BLaER1 treated with 17β-estradiol and CSF1 and Interleukin-3, amounts not matched to agents 10 nM and 100 nM (cell line): ENCODE results near the gene TNFAIP2.

Source experiments
- H3K27ac ChIP-seq, 11 experiments: shearing (Covaris generic); formaldehyde crosslinking; 2 replicates each; pipeline ENCODE4 v1.8.1; 2022
- H3K27me3 ChIP-seq, 11 experiments: shearing (Covaris generic); formaldehyde crosslinking; 2 replicates each; pipeline ENCODE4 v1.8.1; 2022
- H3K36me3 ChIP-seq, 11 experiments: shearing (Covaris generic); formaldehyde crosslinking; 2 replicates each; pipeline ENCODE4 v1.8.1; 2022
- H3K4me1 ChIP-seq, 10 experiments: shearing (Covaris generic); formaldehyde crosslinking; 2 replicates each; pipeline ENCODE4 v1.8.1; 2022
- H3K4me2 ChIP-seq, 11 experiments: shearing (Covaris generic); formaldehyde crosslinking; 2 replicates each; pipeline ENCODE4 v1.8.1; 2022
- H3K4me3 ChIP-seq, 10 experiments: shearing (Covaris generic); formaldehyde crosslinking; 2 replicates each; pipeline ENCODE4 v1.8.1; 2022
- H3K9ac ChIP-seq, 11 experiments: shearing (Covaris generic); formaldehyde crosslinking; 2 replicates each; pipeline ENCODE4 v1.8.1; 2022
- H3K9me3 ChIP-seq, 11 experiments: shearing (Covaris generic); formaldehyde crosslinking; replicated peaks in 1 of 11; 2 replicates each; pipeline ENCODE4 v1.8.1; 2022
- H4K20me1 ChIP-seq, 11 experiments: shearing (Covaris generic); formaldehyde crosslinking; 2 replicates each; pipeline ENCODE4 v1.8.1; 2022
- Cebpa-rat ChIP-seq, 11 experiments: shearing (Covaris generic); IDR thresholded peaks; 2 replicates each; pipeline ENCODE4 v1.8.1; 2022

The TNFAIP2 gene

GRCh38 chr14:103127356-103127755 lies 4.1 kb downstream of the TNFAIP2 start:
- no peak for TF ChIP-seq Cebpa-rat (IDR thresholded peaks at IDR 0.05)
- no peaks in the 10 kb centered on the region for H3K27me3 ChIP-seq
- peaks cover 30 to 59% (median 52%) of the 10 kb centered on the region in 10 experiments for H3K4me1 ChIP-seq
- H3K4me3 ChIP-seq: no peak overlapping the region
- H3K27ac ChIP-seq: no peak overlapping the region
- peak overlapping the region in 4 of 11 experiments; percentile 35 to 67 (median 58); a peak in 6 of 22 replicates for H3K9ac ChIP-seq
- H3K36me3 ChIP-seq: peaks cover 43 to 77% (median 68%) of the 10 kb centered on the region in 11 experiments
- no peaks in the 10 kb centered on the region for H3K9me3 ChIP-seq
- H4K20me1 ChIP-seq: peaks cover 40 to 87% (median 81%) of the 10 kb centered on the region in 11 experiments
- peak overlapping the region in 5 of 11 experiments; percentile 51 to 96 (median 64); a peak in 10 of 22 replicates for H3K4me2 ChIP-seq

DNA sequence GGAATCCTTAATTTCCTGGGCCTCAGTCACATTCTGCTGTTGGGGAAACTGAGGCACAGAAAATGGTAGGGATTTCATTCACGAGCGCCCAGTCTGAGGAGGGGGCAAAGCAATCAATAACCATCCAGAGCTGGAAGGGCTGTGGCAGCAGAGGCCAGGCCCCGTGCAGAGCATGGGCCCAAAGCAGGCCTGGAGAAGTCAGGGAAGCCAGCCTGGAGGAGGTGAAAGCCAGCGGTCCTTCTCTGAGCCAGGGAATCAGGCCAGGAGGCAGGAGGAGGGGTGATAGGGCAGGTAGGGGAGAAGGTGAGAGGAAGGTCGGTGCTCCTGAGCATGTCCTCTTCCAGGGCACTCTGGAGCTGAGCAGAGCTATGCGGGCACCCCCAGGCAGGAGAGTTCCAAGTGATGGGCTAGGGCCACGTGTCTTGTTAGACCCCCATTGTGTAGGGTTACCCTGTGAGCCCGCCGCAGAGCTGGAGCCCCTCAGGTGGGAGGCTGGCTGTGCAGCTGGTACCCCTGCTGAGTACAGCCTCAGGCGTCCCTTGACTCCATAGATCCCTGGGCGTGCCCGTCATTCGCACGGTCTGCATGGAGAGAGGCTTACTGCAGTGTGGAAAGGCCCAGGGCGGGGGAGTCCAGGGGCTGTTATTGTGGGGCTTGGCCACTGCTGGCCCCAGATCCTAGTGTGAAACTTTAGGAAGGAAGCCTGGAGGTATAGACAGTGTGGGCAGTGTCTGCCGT lies 4.8 kb downstream of the TNFAIP2 start:
- Histone ChIP-seq H3K4me3 (0 out of 20 replicates have a peak overlapping the region, but pooled peaks of 1 of the 10 experiments have one; percentile 8), H3K9ac (peak overlapping the region in 9 of 11 experiments; percentile 5 to 67 (median 42); a peak in 11 of 22 replicates), H3K4me1 (peaks cover 23 to 52% (median 45%) of the 10 kb centered on the region in 10 experiments), H3K27me3 (no peaks in the 10 kb centered on the region), H4K20me1 (peaks cover 40 to 94% (median 84%) of the 10 kb centered on the region in 11 experiments), H3K27ac (peak overlapping the region in 3 of 11 experiments; percentile 13 to 42 (median 14); a peak in 7 of 22 replicates), H3K4me2 (peak overlapping the region in 8 of 11 experiments; percentile 4 to 96 (median 52); a peak in 12 of 22 replicates), H3K9me3 (no peaks in the 10 kb centered on the region), H3K36me3 (peaks cover 49 to 83% (median 75%) of the 10 kb centered on the region in 11 experiments)
- no peak for TF ChIP-seq Cebpa-rat (IDR thresholded peaks at IDR 0.05)

- no peak overlapping the region for H3K4me3 ChIP-seq
- peaks cover 22 to 51% (median 45%) of the 10 kb centered on the region in 10 experiments for H3K4me1 ChIP-seq
- H3K9me3 ChIP-seq: no peaks in the 10 kb centered on the region
- H3K27ac ChIP-seq: peak overlapping the region in 5 of 11 experiments; percentile 8 to 42 (median 14); a peak in 7 of 22 replicates
- H3K4me2 ChIP-seq: peak overlapping the region in 8 of 11 experiments; percentile 4 to 96 (median 52); a peak in 12 of 22 replicates
- H3K27me3 ChIP-seq: no peaks in the 10 kb centered on the region
- H3K36me3 ChIP-seq: peaks cover 57 to 91% (median 82%) of the 10 kb centered on the region in 11 experiments
- H3K9ac ChIP-seq: peak overlapping the region in 9 of 11 experiments; percentile 5 to 67 (median 42); a peak in 9 of 22 replicates
- TF ChIP-seq Cebpa-rat (IDR thresholded peaks at IDR 0.05): no peak
- peaks cover 40 to 100% (median 91%) of the 10 kb centered on the region in 11 experiments for H4K20me1 ChIP-seq
Observed at GRCh38 chr14:103128631-103129300, 5.5 kb downstream of the TNFAIP2 start.

DNA sequence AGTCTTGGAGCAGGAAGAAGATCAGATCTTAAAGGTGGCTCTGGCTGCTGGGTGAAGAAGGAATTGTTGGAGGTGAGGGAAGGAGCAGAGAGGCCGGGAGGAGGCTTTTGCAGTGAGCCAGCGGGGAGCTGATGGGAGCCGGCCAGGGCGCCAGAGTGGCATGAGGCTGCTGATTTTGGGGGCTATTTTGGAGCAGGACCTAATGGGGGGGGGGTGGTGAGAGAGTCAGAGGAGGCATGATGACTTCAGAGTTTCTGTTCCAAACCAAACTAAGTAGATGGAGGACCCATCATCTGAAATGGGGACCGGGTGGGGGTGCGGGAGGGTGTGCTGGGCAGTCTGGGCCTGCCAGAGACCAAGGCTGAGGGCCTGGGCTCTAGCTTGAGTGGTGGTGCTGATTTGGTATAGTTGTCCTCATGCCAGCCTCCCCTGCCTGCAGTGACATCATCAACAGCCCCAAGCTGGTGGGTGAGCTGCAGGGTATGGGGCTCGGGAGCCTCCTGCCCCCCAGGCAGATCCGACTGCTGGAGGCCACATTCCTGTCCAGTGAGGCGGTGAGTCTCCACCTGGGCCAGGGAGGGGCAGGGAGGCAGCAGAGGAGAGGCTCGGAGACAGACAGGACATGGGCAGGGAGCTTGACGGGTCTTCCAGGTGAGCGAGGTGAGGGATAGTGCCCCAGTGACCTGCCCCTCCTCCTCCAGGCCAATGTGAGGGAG lies 6.2 kb downstream of the TNFAIP2 start:
- Histone ChIP-seq H4K20me1 (peaks cover 40 to 97% (median 88%) of the 10 kb centered on the region in 11 experiments), H3K27ac (0 out of 22 replicates have a peak overlapping the region, but pooled peaks of 2 of the 11 experiments have one; percentile 8 to 42), H3K4me3 (no peak overlapping the region), H3K27me3 (no peaks in the 10 kb centered on the region), H3K36me3 (peaks cover 61 to 96% (median 87%) of the 10 kb centered on the region in 11 experiments), H3K4me1 (peaks cover 15 to 48% (median 40%) of the 10 kb centered on the region in 10 experiments), H3K9me3 (no peaks in the 10 kb centered on the region), H3K4me2 (peak overlapping the region in 5 of 11 experiments; percentile 51 to 96 (median 64); a peak in 5 of 22 replicates), H3K9ac (peak overlapping the region in 4 of 11 experiments; percentile 18 to 67 (median 58); a peak in 3 of 22 replicates)
- no peak for TF ChIP-seq Cebpa-rat (IDR thresholded peaks at IDR 0.05)

- H3K4me2 ChIP-seq: no peak overlapping the region
- H3K4me3 ChIP-seq: no peak overlapping the region
- no peaks in the 10 kb centered on the region for H3K27me3 ChIP-seq
- H3K27ac ChIP-seq: no peak overlapping the region
- peaks cover 8 to 44% (median 33%) of the 10 kb centered on the region in 10 experiments for H3K4me1 ChIP-seq
- H3K9me3 ChIP-seq: no peaks in the 10 kb centered on the region
- no peak overlapping the region for H3K9ac ChIP-seq
- TF ChIP-seq Cebpa-rat (IDR thresholded peaks at IDR 0.05): no peak
- peaks cover 66 to 99% (median 95%) of the 10 kb centered on the region in 11 experiments for H3K36me3 ChIP-seq
- peaks cover 33 to 97% (median 86%) of the 10 kb centered on the region in 11 experiments for H4K20me1 ChIP-seq
Observed at GRCh38 chr14:103130017-103130764, 6.9 kb downstream of the TNFAIP2 start.

DNA sequence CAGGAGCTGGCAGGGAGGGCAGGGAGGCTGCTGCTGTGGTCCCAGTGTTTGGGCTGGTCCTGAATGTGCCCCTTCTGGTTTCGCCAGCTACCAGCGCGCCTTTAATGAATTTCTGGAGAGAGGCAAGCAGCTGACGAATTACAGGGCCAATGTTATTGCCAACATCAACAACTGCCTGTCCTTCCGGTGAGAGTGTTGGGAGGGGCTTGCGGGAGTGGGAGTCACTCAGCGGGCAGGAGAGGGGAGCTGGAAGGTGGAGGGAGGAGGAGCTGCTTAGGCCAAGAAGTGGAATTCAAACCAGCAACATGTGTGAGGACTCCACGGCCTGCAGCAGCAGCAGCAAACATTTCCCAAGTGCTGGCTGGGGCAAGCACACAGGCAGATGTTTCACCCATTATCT lies 7.7 kb downstream of the TNFAIP2 start:
- no peak overlapping the region for H3K4me2 ChIP-seq
- no peaks in the 10 kb centered on the region for H3K9me3 ChIP-seq
- H3K36me3 ChIP-seq: peaks cover 74 to 99% (median 96%) of the 10 kb centered on the region in 11 experiments
- H3K27me3 ChIP-seq: no peaks in the 10 kb centered on the region
- H3K27ac ChIP-seq: no peak overlapping the region; a peak in 1 of 22 replicates
- TF ChIP-seq Cebpa-rat (IDR thresholded peaks at IDR 0.05): no peak
- peaks cover under 1 to 44% (median 25%) of the 10 kb centered on the region in 10 experiments; a peak in 17 of 20 replicates for H3K4me1 ChIP-seq
- H3K4me3 ChIP-seq: no peak overlapping the region
- H3K9ac ChIP-seq: no peak overlapping the region
- H4K20me1 ChIP-seq: peaks cover 26 to 97% (median 79%) of the 10 kb centered on the region in 11 experiments

DNA sequence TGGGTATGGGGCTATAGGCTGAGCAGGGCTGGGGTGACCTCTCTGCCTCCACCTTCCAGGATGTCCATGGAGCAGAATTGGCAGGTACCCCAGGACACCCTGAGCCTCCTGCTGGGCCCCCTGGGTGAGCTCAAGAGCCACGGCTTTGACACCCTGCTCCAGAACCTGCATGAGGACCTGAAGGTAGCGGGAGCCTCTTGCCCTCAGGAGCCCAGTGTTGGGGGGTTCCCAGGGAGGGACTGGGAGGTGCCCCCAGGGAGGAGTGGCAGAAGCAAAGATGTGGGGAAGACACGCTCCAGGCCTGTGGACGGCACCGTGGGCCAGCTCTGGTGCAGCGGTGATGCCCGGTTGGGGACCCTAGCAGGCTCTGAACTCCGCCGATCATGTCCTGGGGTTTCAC lies 8.3 kb downstream of the TNFAIP2 start:
- Histone ChIP-seq H3K4me3 (no peak overlapping the region), H3K4me2 (no peak overlapping the region), H4K20me1 (peaks cover 26 to 97% (median 73%) of the 10 kb centered on the region in 11 experiments), H3K9ac (no peak overlapping the region), H3K9me3 (no peaks in the 10 kb centered on the region), H3K4me1 (peaks cover 0 to 44% (median 22%) of the 10 kb centered on the region in 10 experiments; a peak in 17 of 20 replicates), H3K36me3 (peaks cover 75 to 99% (median 96%) of the 10 kb centered on the region in 11 experiments), H3K27ac (no peak overlapping the region), H3K27me3 (no peaks in the 10 kb centered on the region)
- no peak for TF ChIP-seq Cebpa-rat (IDR thresholded peaks at IDR 0.05)
